HEK293 (cell line): Measurements from ENCODE around the gene CACNG1.

ENCODE experiments used
- CTCF ChIA-PET: fragments of 350-600 bp; formaldehyde crosslinking; extraction: SDS; loops from one replicate; lab custom pipeline; 2021; ENCODE audit warnings: antibody characterized with exemption; lab: Yijun Ruan, JAX
- POLR2A ChIA-PET: fragments of 300-600 bp; formaldehyde crosslinking; extraction: SDS; loops from one replicate; lab custom pipeline; 2020; ENCODE audit warnings: antibody characterized with exemption, inconsistent platforms; lab: Yijun Ruan, JAX
- H3K27ac ChIP-seq: fragments of 200-500 bp; sonication (Bioruptor generic); 2 replicates; pipeline ENCODE4 v1.5.1; 2014; ENCODE audit warnings: low read depth, low read length, control low read depth, inconsistent platforms; ENCODE audit errors: extremely low read depth
- H3K36me3 ChIP-seq, 2 experiments: fragments of 200-500 bp in 1 of 2; sonication (Bioruptor generic) in 1 of 2; 1 replicate in 1 of 2; 2 replicates in 1 of 2; pipeline ENCODE4 v1.5.1; 2014 to 2017; ENCODE audit warnings: inconsistent platforms in 2 of 2, low read length in 2 of 2; ENCODE audit not compliant: control insufficient read depth in 2 of 2, insufficient read depth in 1 of 2
- H3K4me1 ChIP-seq: fragments of 200-500 bp; sonication (Bioruptor generic); 2 replicates; pipeline ENCODE4 v1.5.1; 2014; ENCODE audit warnings: mild to moderate bottlenecking, low read length, inconsistent platforms; ENCODE audit not compliant: control insufficient read depth, insufficient read depth
- H3K4me3 ChIP-seq: 2 replicates; pipeline ENCODE4 v1.5.1; 2011; ENCODE audit warnings: low read depth, mild to moderate bottlenecking, control low read depth, low read length, moderate library complexity
- H3K9me3 ChIP-seq: fragments of 200-500 bp; sonication (Bioruptor generic); 2 replicates; pipeline ENCODE4 v1.5.1; 2014; ENCODE audit warnings: low read depth, low read length, inconsistent platforms; ENCODE audit not compliant: control insufficient read depth, insufficient read depth
- GLI2 ChIP-seq: fragments of 450-650 bp; formaldehyde crosslinking; IDR thresholded peaks from 2 replicates; pipeline ENCODE4; 2017; ENCODE audit warnings: missing biosample characterization, missing genetic modification characterization, low read depth, borderline replicate concordance
- ZBTB48 ChIP-seq: fragments of 450-650 bp; formaldehyde crosslinking; IDR thresholded peaks from 2 replicates; pipeline ENCODE4 v1.5.1; 2016; ENCODE audit warnings: missing biosample characterization, missing genetic modification characterization
- ZNF132 ChIP-seq: fragments of 450-650 bp; formaldehyde crosslinking; IDR thresholded peaks from 2 replicates; pipeline ENCODE4 v1.5.1; 2017; ENCODE audit warnings: missing biosample characterization, missing genetic modification characterization, borderline replicate concordance
- ZNF133 ChIP-seq: fragments of 450-650 bp; formaldehyde crosslinking; IDR thresholded peaks from 2 replicates; pipeline ENCODE4 v1.5.1; 2016; ENCODE audit warnings: missing biosample characterization, missing genetic modification characterization
- ZNF48 ChIP-seq: fragments of 450-650 bp; formaldehyde crosslinking; IDR thresholded peaks from 2 replicates; pipeline ENCODE4 v1.5.1; 2016; ENCODE audit warnings: missing biosample characterization, missing genetic modification characterization
- ZNF510 ChIP-seq: fragments of 450-650 bp; formaldehyde crosslinking; IDR thresholded peaks from 2 replicates; pipeline ENCODE4 v1.5.1; 2018; ENCODE audit warnings: mild to moderate bottlenecking, missing genetic modification characterization, missing biosample characterization; ENCODE audit not compliant: insufficient replicate concordance
- ZNF561 ChIP-seq: fragments of 450-650 bp; IDR thresholded peaks from 2 replicates; pipeline ENCODE4 v1.5.1; 2018; ENCODE audit warnings: missing biosample characterization, missing genetic modification characterization, borderline replicate concordance
- ZNF596 ChIP-seq: fragments of 450-650 bp; IDR thresholded peaks from 2 replicates; pipeline ENCODE4 v1.5.0; 2018; ENCODE audit warnings: missing biosample characterization, mild to moderate bottlenecking, missing genetic modification characterization, moderate library complexity
- ZNF629 ChIP-seq: fragments of 450-650 bp; formaldehyde crosslinking; IDR thresholded peaks from 2 replicates; pipeline ENCODE4 v1.5.1; 2017; ENCODE audit warnings: missing biosample characterization, missing genetic modification characterization
- ZNF707 ChIP-seq: fragments of 450-650 bp; formaldehyde crosslinking; IDR thresholded peaks from 2 replicates; pipeline ENCODE4 v1.5.1; 2016; ENCODE audit warnings: missing biosample characterization, missing genetic modification characterization
- ZNF776 ChIP-seq: fragments of 450-650 bp; formaldehyde crosslinking; IDR thresholded peaks from 2 replicates; pipeline ENCODE4 v1.5.0; 2017; ENCODE audit warnings: missing biosample characterization, missing genetic modification characterization, borderline replicate concordance
- ZNF777 ChIP-seq: fragments of 450-650 bp; formaldehyde crosslinking; IDR thresholded peaks from 2 replicates; pipeline ENCODE4 v1.5.1; 2017; ENCODE audit warnings: missing biosample characterization, missing genetic modification characterization, borderline replicate concordance
- ZNF792 ChIP-seq: fragments of 450-650 bp; formaldehyde crosslinking; IDR thresholded peaks from 2 replicates; pipeline ENCODE4 v1.5.1; 2016; ENCODE audit warnings: missing biosample characterization, missing genetic modification characterization
- TF ChIP-seq, protein P1 (sequence below): fragments of 450-650 bp; formaldehyde crosslinking; IDR thresholded peaks from 2 replicates; pipeline ENCODE4 v1.5.1; 2017; ENCODE audit warnings: missing biosample characterization, mild to moderate bottlenecking, missing genetic modification characterization, moderate library complexity
- TF ChIP-seq, protein P2 (sequence below): fragments of 450-650 bp; formaldehyde crosslinking; IDR thresholded peaks from 2 replicates; pipeline ENCODE4 v1.5.1; 2016; ENCODE audit warnings: missing biosample characterization, missing genetic modification characterization
- TF ChIP-seq, protein P3 (sequence below): fragments of 450-650 bp; formaldehyde crosslinking; IDR thresholded peaks from 2 replicates; pipeline ENCODE4 v1.5.1; 2016; ENCODE audit warnings: missing biosample characterization, missing genetic modification characterization, borderline replicate concordance
- TF ChIP-seq, protein P4 (sequence below): fragments of 450-650 bp; formaldehyde crosslinking; IDR thresholded peaks from 2 replicates; pipeline ENCODE4 v1.5.1; 2016; ENCODE audit warnings: missing biosample characterization, missing genetic modification characterization, low read depth
- TF ChIP-seq, protein P5 (sequence below): fragments of 450-650 bp; formaldehyde crosslinking; IDR thresholded peaks from 2 replicates; pipeline ENCODE4 v1.5.1; 2016; ENCODE audit warnings: missing biosample characterization, missing genetic modification characterization

Gene CACNG1

DNA sequence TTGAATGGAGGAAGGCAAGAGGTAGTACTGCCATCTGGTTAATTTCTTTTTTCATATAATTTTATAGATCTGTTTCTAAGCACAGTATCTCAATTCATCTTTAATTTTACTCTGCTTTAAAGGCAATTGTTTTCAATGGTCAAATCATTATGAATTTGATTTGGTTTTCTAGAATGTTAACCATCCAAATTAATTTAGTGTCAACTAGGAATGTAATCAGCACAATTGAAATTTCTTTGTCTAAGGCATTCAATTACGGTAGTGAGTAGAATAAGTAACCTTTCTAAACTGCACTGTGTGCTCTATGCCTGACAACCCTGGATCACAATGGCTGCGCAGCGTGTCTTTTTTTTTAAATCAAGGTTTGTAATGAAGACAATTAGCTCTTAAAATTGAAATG, 44.3 kb downstream of the CACNG1 start:
- Histone ChIP-seq H3K36me3 (peaks cover 13 to 33% of the 10 kb centered on the region in 2 experiments), H3K9me3 (peaks cover 3% of the 10 kb centered on the region; the same call in 1 of the 2 replicates), H3K4me3 (no peak overlapping the region), H3K4me1 (no peaks in the 10 kb centered on the region), H3K27ac (no peak overlapping the region)
- CTCF ChIA-PET: no interaction called here
- POLR2A ChIA-PET: interaction anchor here (0.6 kb wide), 1 partner anchor 132 kb away, joined by 3 read pairs; no protein-coding TSS in a partner anchor
- TF ChIP-seq ZNF132 (no peak), ZNF510 (no peak), ZNF707 (tag by site-specific recombination) (no peak), ZNF561 (tag by site-specific recombination) (no peak), ZNF776 (tag by site-specific recombination) (no peak), GLI2 (tag by site-specific recombination) (no peak), ZNF792 (tag by site-specific recombination) (no peak), ZNF48 (no peak), ZNF629 (tag by site-specific recombination) (no peak), ZNF777 (tag by site-specific recombination) (no peak), ZBTB48 (tag by site-specific recombination) (no peak), ZNF133 (tag by site-specific recombination) (no peak), ZNF596 (no peak)
- TF ChIP-seq, protein P1, sequence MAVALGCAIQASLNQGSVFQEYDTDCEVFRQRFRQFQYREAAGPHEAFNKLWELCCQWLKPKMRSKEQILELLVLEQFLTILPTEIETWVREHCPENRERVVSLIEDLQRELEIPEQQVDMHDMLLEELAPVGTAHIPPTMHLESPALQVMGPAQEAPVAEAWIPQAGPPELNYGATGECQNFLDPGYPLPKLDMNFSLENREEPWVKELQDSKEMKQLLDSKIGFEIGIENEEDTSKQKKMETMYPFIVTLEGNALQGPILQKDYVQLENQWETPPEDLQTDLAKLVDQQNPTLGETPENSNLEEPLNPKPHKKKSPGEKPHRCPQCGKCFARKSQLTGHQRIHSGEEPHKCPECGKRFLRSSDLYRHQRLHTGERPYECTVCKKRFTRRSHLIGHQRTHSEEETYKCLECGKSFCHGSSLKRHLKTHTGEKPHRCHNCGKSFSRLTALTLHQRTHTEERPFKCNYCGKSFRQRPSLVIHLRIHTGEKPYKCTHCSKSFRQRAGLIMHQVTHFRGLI (tag by site-specific recombination): no peak
- TF ChIP-seq, protein P2, sequence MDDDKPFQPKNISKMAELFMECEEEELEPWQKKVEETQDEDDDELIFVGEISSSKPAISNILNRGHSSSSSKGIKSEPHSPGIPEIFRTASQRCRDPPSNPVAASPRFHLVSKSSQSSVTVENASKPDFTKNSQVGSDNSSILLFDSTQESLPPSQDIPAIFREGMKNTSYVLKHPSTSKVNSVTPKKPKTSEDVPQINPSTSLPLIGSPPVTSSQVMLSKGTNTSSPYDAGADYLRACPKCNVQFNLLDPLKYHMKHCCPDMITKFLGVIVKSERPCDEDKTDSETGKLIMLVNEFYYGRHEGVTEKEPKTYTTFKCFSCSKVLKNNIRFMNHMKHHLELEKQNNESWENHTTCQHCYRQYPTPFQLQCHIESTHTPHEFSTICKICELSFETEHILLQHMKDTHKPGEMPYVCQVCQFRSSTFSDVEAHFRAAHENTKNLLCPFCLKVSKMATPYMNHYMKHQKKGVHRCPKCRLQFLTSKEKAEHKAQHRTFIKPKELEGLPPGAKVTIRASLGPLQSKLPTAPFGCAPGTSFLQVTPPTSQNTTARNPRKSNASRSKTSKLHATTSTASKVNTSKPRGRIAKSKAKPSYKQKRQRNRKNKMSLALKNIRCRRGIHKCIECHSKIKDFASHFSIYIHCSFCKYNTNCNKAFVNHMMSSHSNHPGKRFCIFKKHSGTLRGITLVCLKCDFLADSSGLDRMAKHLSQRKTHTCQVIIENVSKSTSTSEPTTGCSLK (tag by site-specific recombination): no peak
- TF ChIP-seq, protein P3, sequence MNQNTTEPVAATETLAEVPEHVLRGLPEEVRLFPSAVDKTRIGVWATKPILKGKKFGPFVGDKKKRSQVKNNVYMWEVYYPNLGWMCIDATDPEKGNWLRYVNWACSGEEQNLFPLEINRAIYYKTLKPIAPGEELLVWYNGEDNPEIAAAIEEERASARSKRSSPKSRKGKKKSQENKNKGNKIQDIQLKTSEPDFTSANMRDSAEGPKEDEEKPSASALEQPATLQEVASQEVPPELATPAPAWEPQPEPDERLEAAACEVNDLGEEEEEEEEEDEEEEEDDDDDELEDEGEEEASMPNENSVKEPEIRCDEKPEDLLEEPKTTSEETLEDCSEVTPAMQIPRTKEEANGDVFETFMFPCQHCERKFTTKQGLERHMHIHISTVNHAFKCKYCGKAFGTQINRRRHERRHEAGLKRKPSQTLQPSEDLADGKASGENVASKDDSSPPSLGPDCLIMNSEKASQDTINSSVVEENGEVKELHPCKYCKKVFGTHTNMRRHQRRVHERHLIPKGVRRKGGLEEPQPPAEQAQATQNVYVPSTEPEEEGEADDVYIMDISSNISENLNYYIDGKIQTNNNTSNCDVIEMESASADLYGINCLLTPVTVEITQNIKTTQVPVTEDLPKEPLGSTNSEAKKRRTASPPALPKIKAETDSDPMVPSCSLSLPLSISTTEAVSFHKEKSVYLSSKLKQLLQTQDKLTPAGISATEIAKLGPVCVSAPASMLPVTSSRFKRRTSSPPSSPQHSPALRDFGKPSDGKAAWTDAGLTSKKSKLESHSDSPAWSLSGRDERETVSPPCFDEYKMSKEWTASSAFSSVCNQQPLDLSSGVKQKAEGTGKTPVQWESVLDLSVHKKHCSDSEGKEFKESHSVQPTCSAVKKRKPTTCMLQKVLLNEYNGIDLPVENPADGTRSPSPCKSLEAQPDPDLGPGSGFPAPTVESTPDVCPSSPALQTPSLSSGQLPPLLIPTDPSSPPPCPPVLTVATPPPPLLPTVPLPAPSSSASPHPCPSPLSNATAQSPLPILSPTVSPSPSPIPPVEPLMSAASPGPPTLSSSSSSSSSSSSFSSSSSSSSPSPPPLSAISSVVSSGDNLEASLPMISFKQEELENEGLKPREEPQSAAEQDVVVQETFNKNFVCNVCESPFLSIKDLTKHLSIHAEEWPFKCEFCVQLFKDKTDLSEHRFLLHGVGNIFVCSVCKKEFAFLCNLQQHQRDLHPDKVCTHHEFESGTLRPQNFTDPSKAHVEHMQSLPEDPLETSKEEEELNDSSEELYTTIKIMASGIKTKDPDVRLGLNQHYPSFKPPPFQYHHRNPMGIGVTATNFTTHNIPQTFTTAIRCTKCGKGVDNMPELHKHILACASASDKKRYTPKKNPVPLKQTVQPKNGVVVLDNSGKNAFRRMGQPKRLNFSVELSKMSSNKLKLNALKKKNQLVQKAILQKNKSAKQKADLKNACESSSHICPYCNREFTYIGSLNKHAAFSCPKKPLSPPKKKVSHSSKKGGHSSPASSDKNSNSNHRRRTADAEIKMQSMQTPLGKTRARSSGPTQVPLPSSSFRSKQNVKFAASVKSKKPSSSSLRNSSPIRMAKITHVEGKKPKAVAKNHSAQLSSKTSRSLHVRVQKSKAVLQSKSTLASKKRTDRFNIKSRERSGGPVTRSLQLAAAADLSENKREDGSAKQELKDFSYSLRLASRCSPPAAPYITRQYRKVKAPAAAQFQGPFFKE (tag by site-specific recombination): no peak
- TF ChIP-seq, protein P4, sequence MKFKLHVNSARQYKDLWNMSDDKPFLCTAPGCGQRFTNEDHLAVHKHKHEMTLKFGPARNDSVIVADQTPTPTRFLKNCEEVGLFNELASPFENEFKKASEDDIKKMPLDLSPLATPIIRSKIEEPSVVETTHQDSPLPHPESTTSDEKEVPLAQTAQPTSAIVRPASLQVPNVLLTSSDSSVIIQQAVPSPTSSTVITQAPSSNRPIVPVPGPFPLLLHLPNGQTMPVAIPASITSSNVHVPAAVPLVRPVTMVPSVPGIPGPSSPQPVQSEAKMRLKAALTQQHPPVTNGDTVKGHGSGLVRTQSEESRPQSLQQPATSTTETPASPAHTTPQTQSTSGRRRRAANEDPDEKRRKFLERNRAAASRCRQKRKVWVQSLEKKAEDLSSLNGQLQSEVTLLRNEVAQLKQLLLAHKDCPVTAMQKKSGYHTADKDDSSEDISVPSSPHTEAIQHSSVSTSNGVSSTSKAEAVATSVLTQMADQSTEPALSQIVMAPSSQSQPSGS: no peak
- TF ChIP-seq, protein P5, sequence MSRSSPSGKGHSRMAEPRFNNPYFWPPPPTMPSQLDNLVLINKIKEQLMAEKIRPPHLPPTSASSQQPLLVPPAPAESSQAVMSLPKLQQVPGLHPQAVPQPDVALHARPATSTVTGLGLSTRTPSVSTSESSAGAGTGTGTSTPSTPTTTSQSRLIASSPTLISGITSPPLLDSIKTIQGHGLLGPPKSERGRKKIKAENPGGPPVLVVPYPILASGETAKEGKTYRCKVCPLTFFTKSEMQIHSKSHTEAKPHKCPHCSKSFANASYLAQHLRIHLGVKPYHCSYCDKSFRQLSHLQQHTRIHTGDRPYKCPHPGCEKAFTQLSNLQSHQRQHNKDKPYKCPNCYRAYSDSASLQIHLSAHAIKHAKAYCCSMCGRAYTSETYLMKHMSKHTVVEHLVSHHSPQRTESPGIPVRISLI (tag by site-specific recombination): no peak
